Measurements from ENCODE around the gene RPS10.

GRCh38 chr6:34472425-34472824, 46.6 kb upstream of the RPS10 start:
- no peak for TF ChIP-seq POLR2A (IDR thresholded peaks at IDR 0.05)
- TF ChIP-seq POLR2AphosphoS5 (IDR thresholded peaks at IDR 0.05; ENCODE audit: insufficient read depth in 1 of 2, low read depth in 1 of 2): no peak

Measured in vagina (tissue), 2 donors.